GM18517 (cell line): ENCODE data around the gene GSTM1.
"Not testable (repeated sequence)": the region's sequence is repeated elsewhere in the genome, so short reads cannot be mapped to it uniquely, and the experiment has no call there.

Experiments used
- ATAC-seq: cut with Tn5 transposase; IDR thresholded peaks from one replicate; pipeline ENCODE4 v1.9.1; 2021; ENCODE audit warnings: mild to moderate bottlenecking, moderate library complexity; ENCODE audit not compliant: unreplicated experiment

GSTM1 gene

GRCh38 chr1:109695138-109695537, 7.5 kb downstream of the GSTM1 start:
- not testable (repeated sequence) for ATAC-seq

DNA sequence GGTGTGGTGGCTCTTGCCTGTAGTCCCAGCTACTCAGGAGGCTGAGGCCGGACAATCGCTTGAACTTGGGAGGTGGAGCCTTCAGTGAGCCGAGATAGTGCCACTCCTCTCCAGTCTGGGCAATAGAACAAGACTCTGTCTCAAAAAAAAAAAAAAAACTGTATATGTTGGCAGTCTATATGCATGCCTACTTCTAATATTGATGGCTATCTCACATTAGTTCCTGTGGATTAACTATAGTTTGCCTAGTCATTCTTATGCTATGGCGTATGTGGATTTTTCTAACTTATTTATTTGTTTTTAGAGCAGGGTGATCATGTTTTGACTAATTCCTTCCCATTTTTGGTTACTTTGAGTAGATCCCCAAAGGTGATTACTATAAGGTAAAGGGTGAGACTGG, 9.4 kb downstream of the GSTM1 start:
- ATAC-seq = no peak

DNA sequence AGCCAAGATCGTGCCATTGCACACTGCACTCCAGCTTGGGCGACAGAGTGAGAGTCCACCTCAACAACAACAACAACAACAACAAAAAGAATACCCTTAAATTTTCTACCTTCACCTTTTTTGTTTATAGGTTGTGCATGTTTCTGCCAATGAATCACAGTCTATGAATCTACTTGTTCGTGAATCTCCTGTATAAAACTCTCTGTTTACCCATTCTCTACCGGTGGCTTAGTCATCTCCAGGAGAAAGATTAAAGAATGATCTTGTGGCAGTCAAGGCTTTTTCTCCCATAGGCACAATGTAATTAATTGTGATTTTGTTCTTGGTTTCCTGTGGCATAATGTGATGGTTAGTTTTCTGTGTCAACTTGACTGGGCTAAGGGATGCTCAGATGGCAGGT, 10.2 kb downstream of the GSTM1 start:
- ATAC-seq = not testable (repeated sequence)

GRCh38 chr1:109702940-109703339, 15.3 kb downstream of the GSTM1 start:
- ATAC-seq = not testable (repeated sequence)

- ATAC-seq = no peak
These were observed 16.6 kb downstream of the GSTM1 start for GRCh38 chr1:109704173-109704572.

GRCh38 chr1:109705411-109705810, 17.8 kb downstream of the GSTM1 start:
- ATAC-seq = no peak

DNA sequence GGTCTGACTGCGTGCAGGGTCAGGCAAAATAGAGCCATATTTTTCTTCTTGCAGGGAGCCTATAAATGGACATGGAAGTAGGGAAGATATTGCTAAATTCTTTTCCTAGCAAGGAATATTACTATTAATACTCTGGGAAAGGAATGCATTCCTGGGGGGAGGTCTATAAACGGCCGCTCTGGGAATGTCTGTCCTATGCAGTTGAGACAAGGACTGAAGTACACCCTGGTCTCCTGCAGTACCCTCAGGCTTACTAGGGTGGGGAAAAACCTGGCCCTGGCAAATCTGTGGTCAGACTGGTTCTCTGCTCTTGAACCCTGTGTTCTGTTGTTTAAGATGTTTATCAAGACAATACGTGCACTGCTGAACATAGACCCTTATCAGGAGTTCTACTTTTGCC, 21.3 kb downstream of the GSTM1 start:
- ATAC-seq = not testable (repeated sequence)

GRCh38 chr1:109709822-109710221, 22.2 kb downstream of the GSTM1 start:
- ATAC-seq = not testable (repeated sequence)

- not testable (repeated sequence) for ATAC-seq
These were observed 24.1 kb downstream of the GSTM1 start, which contains the start of gene GSTM5 for GRCh38 chr1:109711593-109712320. Gene GSTM5, plus strand, starts transcription at chr1:109712251. Its CDS starts 62 bp downstream, at chr1:109712313.

- no peak for ATAC-seq
These were observed 24.8 kb downstream of the GSTM1 start for GRCh38 chr1:109712321-109712864.

DNA sequence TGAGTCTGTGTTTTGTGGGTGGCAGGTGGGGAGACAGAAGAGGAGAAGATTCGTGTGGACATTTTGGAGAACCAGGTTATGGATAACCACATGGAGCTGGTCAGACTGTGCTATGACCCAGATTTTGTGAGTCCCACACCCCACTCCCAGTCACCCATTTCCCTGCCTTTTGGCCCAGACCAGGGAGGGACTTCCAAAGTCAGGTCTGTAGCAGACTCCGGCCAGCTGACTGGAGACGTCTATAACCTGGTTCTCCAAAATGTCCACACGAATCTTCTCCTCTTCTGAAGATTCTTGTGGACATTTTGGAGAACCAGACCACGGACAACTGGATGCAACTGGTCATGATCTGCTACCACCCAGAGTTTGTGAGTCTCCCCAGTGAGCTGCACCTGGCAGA, 26.0 kb downstream of the GSTM1 start:
- no peak for ATAC-seq

- no peak for ATAC-seq
These were observed 27.2 kb downstream of the GSTM1 start for GRCh38 chr1:109714661-109715372.

- ATAC-seq = no peak
These were observed 28.5 kb downstream of the GSTM1 start for GRCh38 chr1:109716121-109716520.

DNA sequence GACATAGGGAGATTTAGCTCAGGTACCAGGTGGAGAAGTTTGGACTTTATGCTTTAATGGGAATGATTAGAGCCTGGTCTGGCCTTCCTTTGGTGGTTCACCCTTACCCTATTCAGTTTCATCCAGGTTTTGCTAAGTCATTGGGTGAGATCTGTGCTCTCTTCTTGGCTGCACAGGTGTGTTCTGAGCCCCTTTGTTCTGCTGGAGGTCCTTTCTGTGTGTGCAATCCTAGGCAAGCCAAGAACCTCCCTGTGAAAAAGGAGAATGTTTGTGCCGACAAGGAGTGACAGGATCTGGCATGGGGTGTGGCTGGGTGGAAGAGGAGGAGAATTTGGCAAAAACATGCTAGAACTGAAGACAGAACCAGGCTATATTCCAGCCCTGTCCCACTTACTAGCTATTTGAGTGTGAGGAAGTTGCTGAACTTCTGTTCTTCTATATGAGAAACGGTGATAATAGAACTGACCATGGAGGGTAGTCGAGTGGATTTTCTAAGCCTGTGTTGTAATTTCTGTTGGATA, 29.0 kb downstream of the GSTM1 start:
- ATAC-seq = no peak

DNA sequence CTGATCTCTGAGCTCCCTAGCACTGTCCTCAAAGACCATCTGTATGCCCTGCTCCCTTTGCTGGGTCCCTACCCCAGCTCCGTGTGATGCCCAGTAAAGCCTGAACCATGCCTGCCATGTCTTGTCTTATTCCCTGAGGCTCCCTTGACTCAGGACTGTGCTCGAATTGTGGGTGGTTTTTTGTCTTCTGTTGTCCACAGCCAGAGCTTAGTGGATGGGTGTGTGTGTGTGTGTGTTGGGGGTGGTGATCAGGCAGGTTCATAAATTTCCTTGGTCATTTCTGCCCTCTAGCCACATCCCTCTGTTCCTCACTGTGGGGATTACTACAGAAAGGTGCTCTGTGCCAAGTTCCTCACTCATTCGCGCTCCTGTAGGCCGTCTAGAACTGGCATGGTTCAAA, 30.1 kb downstream of the GSTM1 start:
- no peak for ATAC-seq

GRCh38 chr1:109718495-109718894, 30.9 kb downstream of the GSTM1 start:
- no peak for ATAC-seq

DNA sequence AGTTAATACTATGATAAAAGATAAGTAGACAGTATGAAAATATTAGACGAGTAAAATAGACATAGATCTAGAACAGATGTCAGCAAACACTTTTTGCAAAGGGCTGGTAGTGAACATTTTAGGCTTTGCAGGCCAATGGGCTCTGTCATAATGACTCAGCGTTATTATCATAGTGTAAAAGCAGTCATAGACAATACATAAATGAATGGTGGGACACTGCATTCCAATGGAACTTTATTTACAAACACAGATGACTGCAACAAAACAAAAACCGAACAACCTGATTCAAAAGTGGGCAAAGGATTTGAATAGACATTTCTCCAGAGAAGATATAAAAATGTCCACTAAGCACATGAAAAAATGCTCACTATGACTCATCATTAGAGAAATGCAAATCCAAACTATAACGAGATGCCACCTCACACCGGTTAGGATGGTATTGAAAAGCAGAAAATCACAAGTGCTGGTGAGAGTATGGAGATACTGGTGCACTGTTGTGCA, 31.8 kb downstream of the GSTM1 start:
- ATAC-seq = peak; percentile 76

- ATAC-seq = no peak
These were observed 33.4 kb downstream of the GSTM1 start for GRCh38 chr1:109721042-109721441.

DNA sequence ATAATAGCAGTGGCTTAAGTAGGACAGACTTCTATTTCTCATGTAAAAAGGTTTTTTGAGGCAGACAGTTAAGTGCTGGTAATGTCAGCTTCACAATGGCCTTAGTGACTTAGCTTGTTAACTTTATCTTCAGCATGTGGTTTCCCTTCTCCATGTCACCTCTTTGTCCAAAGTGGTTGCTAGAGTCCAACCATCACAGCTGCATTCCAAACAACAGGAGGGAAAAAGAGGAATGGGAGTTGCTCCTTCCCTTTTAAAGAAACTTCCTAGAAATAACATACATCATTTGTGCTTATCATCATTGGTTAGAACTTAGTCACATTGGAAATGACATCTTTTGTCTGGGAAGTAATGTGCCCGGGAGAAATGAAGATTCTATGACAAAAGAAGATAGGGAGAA, 34.4 kb downstream of the GSTM1 start:
- no peak for ATAC-seq

- no peak for ATAC-seq
These were observed 35.5 kb downstream of the GSTM1 start for GRCh38 chr1:109722908-109723691.

DNA sequence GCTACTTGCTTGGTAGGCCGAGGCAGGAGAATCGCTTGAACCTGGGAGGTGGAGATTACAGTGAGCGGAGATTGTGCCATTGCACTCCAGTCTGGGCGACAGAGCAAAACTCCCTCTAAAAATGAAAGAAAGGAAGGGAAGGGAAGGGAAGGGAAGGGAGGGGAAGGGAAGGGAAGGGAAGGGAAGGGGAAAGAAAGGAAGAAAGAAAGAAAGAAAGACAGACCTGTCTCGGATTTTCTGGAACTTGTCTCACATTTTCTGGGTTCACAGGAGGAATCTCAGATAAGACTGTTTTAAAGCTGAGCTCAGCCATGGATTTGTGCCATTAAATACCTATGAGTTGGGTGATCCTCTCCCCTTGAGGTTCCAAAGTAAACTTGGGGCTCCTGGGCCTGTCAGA, 37.3 kb downstream of the GSTM1 start:
- no peak for ATAC-seq
